ENCODE data around the gene FZR1. TPM values are rescaled to one million over a fixed set of nuclear protein-coding genes. Genes with fewer than 3 reads are reported as not detected.

The FZR1 gene
- total RNA-seq, 2 donors from 2014 or later: 19.5 to 22.6 TPM

GRCh38 chr19:3535563-3535965, 29.5 kb downstream of the FZR1 start:
- intact Hi-C loops (cut with DNase I): no loop called here
- ATAC-seq: no peak
- DNase-seq: no peak

DNA sequence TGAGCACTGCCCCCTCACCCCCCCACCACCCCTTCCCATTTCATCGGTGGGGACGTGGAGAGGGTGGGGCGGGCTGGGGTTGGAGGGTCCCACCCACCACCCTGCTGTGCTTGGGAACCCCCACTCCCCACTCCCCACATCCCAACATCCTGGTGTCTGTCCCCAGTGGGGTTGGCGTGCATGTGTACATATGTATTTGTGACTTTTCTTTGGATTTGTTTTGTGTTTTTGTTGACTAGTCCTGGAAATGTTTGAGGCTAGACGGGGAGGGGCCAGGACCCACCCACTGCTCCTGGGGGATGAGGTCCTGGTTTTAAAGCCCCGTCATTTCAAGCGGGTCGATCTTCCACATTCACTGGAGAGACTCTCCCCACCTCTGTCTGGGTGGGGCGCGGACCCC, 29.9 kb downstream of the FZR1 start:
- no peak for ATAC-seq
- intact Hi-C loops (cut with DNase I): no loop called here
- DNase-seq: no peak

DNA sequence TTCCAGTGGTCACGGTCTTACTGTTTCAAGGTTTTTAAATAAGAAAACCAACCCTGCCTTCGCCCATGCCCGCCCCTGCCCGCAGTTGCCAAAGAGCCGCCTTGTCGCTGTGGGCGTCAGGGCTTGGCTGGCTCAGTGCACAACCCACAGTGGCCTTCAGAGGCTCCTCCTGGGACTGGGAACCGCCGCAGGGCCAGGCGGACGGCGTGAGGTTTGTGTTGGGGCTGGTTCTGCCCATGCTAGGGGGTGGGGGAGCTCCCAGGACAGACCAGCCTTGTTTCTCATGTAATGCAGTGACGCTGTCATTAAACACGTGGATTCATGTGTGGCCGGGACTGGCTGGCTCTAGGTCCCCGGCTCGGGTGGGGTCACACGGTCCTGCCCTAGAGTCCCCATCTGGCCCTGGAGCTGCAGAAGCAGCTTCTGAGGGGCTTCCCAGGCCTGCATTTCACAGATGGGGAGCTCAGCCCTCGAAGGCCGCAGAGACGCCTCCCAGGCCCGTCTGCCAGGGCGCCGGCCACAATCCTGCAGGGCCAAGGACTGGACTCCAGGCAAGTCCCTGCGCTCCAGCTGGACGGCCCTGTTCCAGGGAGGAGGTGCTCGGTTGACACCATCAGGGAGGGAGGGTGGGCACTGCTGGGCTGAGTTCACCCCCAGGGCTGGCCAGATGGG, 30.5 kb downstream of the FZR1 start:
- intact Hi-C loops (cut with DNase I): no loop called here
- peak; percentile 40 to 68 for ATAC-seq
- DNase-seq: peak; percentile 47

- intact Hi-C loops (cut with DNase I): no loop called here
- DNase-seq: no peak
- ATAC-seq: peak in 1 of 2 donors; percentile 3
These were observed 31.0 kb downstream of the FZR1 start for GRCh38 chr19:3537101-3537437.

GRCh38 chr19:3537438-3538240, 31.5 kb downstream of the FZR1 start:
- ATAC-seq (peak in 1 of 2 donors; percentile 3), DNase-seq (no peak)

DNA sequence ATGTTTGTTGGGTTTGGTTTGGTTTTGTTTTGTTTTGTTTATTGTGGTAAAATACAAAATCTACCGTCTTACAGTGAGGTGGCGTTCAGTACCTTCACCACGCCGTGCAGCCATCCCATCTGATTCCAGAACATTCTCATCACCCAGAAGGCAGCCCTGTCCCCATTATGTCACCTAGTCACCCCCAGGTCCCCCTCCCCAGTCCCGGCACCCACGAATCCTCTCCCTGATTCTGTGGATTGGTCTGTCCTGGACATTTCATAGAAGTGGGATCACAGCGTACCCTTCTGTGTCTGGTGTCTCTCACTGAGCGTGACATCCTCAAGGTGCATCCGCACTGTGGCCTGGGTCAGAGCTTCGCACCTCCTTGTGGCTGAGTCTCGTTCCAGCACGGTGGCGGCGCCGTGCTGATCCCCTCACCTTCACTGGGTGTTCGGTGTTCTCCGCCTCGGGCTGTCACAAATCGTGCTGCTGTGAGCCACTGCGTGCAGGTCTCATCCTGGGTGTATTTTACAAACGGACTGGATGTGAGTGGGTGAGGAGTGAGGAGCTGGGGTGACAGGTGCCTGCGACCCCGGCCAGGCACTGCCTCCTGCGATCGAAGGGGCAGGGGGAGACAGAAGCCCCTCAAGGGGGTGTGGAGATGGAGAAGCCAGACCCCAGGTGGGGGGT, 32.3 kb downstream of the FZR1 start:
- intact Hi-C loops (cut with DNase I): no loop called here

More at GRCh38 chr19:3537438-3538240, 31.5 kb downstream of the FZR1 start:
- intact Hi-C loops (cut with DNase I): no loop called here

GRCh38 chr19:3538965-3539755, 33.0 kb downstream of the FZR1 start, which contains the start of gene TEKTIP1:
Gene TEKTIP1, plus strand, starts transcription at chr19:3539174. Its CDS starts 4 bp downstream, at chr19:3539178.
- intact Hi-C loops (cut with DNase I): no loop called here
- ATAC-seq (no peak), DNase-seq (no peak)

More for the DNA sequence above, 32.3 kb downstream of the FZR1 start:
- ATAC-seq: no peak
- DNase-seq: no peak

GRCh38 chr19:3539756-3540118, 33.6 kb downstream of the FZR1 start:
- DNase-seq (no peak), ATAC-seq (no peak)
- intact Hi-C loops (cut with DNase I): loop anchor here (10.0 kb wide), 1 partner anchor 165 kb away; the partner anchor contains the start of genes PIP5K1C (in 2 of the 2) and TJP3 (in 2 of the 2)

DNA sequence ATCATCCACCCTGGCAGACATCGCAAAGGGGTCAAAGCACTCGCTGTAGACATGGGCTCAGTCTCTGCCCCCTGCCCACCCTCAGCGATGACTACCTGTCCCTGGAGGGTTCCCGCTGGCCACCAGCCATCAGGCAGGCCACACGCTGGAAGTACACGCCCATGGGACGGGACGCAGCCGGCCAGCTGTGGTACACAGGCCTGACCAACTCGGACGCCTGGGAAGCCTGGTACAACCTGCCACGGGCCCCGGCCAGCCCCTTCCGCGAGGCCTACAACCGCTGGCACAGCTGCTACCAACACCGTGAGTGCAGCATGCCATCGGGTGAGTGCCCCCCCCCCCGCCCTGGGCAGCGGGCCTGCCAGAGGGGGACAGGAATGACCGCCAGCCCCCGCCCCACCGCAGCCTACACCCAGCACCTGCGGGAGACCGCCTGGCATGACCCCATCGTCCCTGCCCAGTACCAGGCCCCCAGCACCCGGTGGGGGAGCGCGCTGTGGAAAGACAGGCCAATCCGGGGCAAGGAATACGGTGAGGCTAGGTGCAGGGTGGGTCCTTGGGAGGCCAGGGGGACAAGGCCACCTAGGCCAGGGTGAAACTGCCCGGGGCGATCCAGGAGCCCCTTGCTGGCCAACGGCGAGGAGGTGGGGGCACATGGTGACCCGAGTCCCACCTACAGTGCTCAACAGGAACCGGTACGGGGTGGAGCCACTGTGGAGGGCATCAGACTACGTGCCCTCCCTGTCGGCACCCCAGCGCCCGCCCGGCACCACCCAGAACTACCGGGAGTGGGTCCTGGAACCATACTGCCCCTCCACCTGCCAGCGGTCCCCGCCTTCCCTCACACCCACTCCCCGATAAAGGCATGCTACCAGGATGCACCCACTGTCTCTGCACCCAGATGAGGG, 37.3 kb downstream of the FZR1 start:
- DNase-seq (peak; percentile 54), ATAC-seq (peak in 1 of 2 donors; percentile 2)
- intact Hi-C loops (cut with DNase I): loop anchor here (2.0 to 10.0 kb wide), 2 partner anchors 75 to 161 kb away; partner anchors contain the start of genes PIP5K1C (in 2 of the 2) and TJP3 (in 2 of the 2)

GRCh38 chr19:3544058-3544376, 37.9 kb downstream of the FZR1 start:
- no peak for DNase-seq
- ATAC-seq: no peak
- intact Hi-C loops (cut with DNase I): loop anchor here (2.0 to 10.0 kb wide), 2 partner anchors 75 to 161 kb away; partner anchors contain the start of genes PIP5K1C (in 2 of the 2) and TJP3 (in 2 of the 2)

GRCh38 chr19:3544742-3545668, 38.9 kb downstream of the FZR1 start:
- intact Hi-C loops (cut with DNase I): loop anchor here (2.0 to 10.0 kb wide), 2 partner anchors 74 to 160 kb away; partner anchors contain the start of genes PIP5K1C (in 2 of the 2) and TJP3 (in 2 of the 2)
- ATAC-seq: peak; percentile 66 to 72
- DNase-seq: peak; percentile 74

GRCh38 chr19:3545669-3546034, 39.5 kb downstream of the FZR1 start:
- ATAC-seq: no peak
- no peak for DNase-seq
- intact Hi-C loops (cut with DNase I): loop anchor here (2.0 to 10.0 kb wide), 2 partner anchors 73 to 159 kb away; partner anchors contain the start of genes PIP5K1C (in 2 of the 2) and TJP3 (in 2 of the 2)

DNA sequence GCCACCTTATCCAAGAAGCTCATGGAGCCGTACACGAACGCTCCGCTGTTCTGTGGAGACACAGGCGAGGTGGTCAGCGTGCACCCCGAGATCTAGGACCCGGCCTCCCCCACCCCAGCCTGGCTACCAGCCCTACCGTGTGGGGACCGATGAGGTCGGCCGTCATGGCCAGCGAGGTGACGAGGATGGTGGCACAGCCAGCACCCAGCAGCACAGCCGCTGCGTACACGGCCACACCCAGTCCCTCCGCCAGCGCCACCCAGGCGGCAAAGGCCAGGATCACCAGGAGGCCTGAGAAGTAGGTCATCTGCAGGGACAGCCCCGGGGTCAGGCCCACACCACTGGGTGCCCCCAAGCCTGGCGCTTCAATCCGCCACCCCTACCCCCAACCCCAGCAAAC, 40.0 kb downstream of the FZR1 start:
- ATAC-seq (no peak), DNase-seq (no peak)
- intact Hi-C loops (cut with DNase I): loop anchor here (10.0 kb wide), 1 partner anchor 159 kb away; the partner anchor contains the start of genes PIP5K1C (in 2 of the 2) and TJP3 (in 2 of the 2)

GRCh38 chr19:3547301-3547731, 41.2 kb downstream of the FZR1 start:
- DNase-seq: no peak
- ATAC-seq: no peak
- intact Hi-C loops (cut with DNase I): loop anchor here (10.0 kb wide), 1 partner anchor 157 kb away; the partner anchor contains the start of genes PIP5K1C (in 2 of the 2) and TJP3 (in 2 of the 2)

- intact Hi-C loops (cut with DNase I): loop anchor here (10.0 kb wide), 1 partner anchor 157 kb away; the partner anchor contains the start of genes PIP5K1C (in 2 of the 2) and TJP3 (in 2 of the 2)
- ATAC-seq (no peak), DNase-seq (no peak)
These were observed 41.7 kb downstream of the FZR1 start for GRCh38 chr19:3547767-3548282.

- intact Hi-C loops (cut with DNase I): loop anchor here (10.0 kb wide), 1 partner anchor 156 kb away; the partner anchor contains the start of genes PIP5K1C (in 2 of the 2) and TJP3 (in 2 of the 2)
- no peak for ATAC-seq
These were observed 42.5 kb downstream of the FZR1 start for GRCh38 chr19:3548606-3549005.

More at GRCh38 chr19:3548606-3549005, 42.5 kb downstream of the FZR1 start:
- no peak for DNase-seq

Measured in left cardiac atrium (tissue), 4 donors.